ENCODE measurements around the gene MACROH2A1.

- TF ChIP-seq CTCF (conservative IDR thresholded peaks at IDR 0.05; ENCODE audit: low read depth in 2 of 2), result peak; percentile 56 to 62
- TF ChIP-seq EZH2phosphoT487 (IDR thresholded peaks at IDR 0.05; ENCODE audit: unreplicated experiment), result no peak
- no peak for TF ChIP-seq CREB1 (CRISPR knock-in tag; IDR thresholded peaks at IDR 0.05; ENCODE audit: low read depth)
- no peak for TF ChIP-seq POLR2AphosphoS5 (IDR thresholded peaks at IDR 0.05; ENCODE audit: low read depth)
- no peak for TF ChIP-seq REST (IDR thresholded peaks at IDR 0.05; ENCODE audit: unreplicated experiment)
- no peak for TF ChIP-seq EZH2 (IDR thresholded peaks at IDR 0.05; ENCODE audit: low read depth, unreplicated experiment)
- TF ChIP-seq STAT1 (IDR thresholded peaks at IDR 0.05; ENCODE audit: unreplicated experiment), result no peak
These were observed 66.4 kb downstream of the MACROH2A1 start for GRCh38 chr5:135332519-135333150.

All from GM23338 (cell line).